ENCODE results near the gene IRF7.

DNA sequence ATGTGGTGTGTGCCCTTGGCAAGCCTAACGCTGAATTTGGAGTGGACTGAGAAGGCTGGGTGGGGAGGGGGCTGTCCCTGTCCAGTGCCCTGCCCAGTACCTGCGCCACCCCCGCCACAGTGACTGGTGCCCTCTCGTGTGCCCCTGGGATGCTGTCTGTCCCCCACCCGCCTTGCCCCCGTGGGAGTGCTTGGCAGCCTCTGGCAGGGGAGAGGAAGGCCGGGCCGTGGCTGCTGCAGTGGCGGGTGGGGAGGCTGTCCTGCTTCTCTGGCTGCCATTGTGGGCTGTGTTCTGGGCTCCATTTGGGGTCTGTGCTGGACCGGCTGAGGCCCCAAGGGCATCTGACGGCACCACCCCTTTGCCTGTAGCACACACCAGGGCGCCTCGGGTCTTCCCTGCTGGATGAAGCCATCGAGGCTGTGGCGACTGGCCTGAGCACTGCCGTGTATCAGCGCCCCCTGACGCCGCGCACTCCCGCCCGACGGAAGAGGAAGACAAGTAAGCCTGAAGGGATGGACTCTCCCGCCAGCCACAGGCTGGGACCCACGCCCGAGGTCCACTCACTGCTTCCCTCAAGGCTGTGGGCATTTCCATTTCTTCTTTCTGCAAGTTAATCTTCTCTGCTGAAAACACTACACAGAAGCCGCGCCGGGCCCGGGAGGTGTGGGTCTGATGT lies 17.6 kb downstream of the IRF7 start:
- TF ChIP-seq TAF1 (IDR thresholded peaks at IDR 0.05; ENCODE audit: low read depth, low read length) (no peak), POLR2AphosphoS5 (IDR thresholded peaks at IDR 0.05; ENCODE audit: low read depth, low read length) (no peak), POLR2A (IDR thresholded peaks at IDR 0.05; ENCODE audit: low read depth, low read length) (no peak), SPI1 (IDR thresholded peaks at IDR 0.05; ENCODE audit: low read depth, low read length) (no peak), POU2F2 (IDR thresholded peaks at IDR 0.05; ENCODE audit: low read depth, low read length) (no peak)

Measured in GM12891 (cell line).